ENCODE data around the gene QPCTL.
A peak's percentile ranks its signal among the peaks of the same experiment; 100 is the strongest.
"Not testable (repeated sequence)": the region's sequence is repeated elsewhere in the genome, so short reads cannot be mapped to it uniquely, and the experiment has no call there.

QPCTL gene

GRCh38 chr19:45717983-45718650 is 25.7 kb downstream of the QPCTL start:
- DNase-seq = no peak

- DNase-seq = not testable (repeated sequence)
These were observed 27.6 kb downstream of the QPCTL start for GRCh38 chr19:45720065-45720464.

GRCh38 chr19:45728683-45729082 is 36.2 kb downstream of the QPCTL start:
- not testable (repeated sequence) for DNase-seq

GRCh38 chr19:45729800-45730290 is 37.4 kb downstream of the QPCTL start:
- no peak for DNase-seq

GRCh38 chr19:45730368-45731288 is 38.2 kb downstream of the QPCTL start, which contains the start of gene FBXO46:
TSS of gene FBXO46 (minus strand) at chr19:45730896. CDS start at chr19:45713495, 17,401 bp downstream.
- DNase-seq = peak; percentile 86

- no peak for DNase-seq
These were observed 40.8 kb downstream of the QPCTL start, which contains the start of gene MEIOSIN for GRCh38 chr19:45733160-45733810. TSS of gene MEIOSIN (plus strand) at chr19:45733439. CDS start at chr19:45735377, 1,938 bp downstream.

- no peak for DNase-seq
These were observed 47.3 kb downstream of the QPCTL start for GRCh38 chr19:45739498-45740439.

GRCh38 chr19:45742969-45743368 is 50.5 kb downstream of the QPCTL start:
- no peak for DNase-seq

- no peak for DNase-seq
These were observed 53.1 kb downstream of the QPCTL start for GRCh38 chr19:45745606-45746005.

GRCh38 chr19:45746866-45747265 is 54.4 kb downstream of the QPCTL start:
- DNase-seq = no peak

GRCh38 chr19:45747513-45747912 is 55.0 kb downstream of the QPCTL start:
- no peak for DNase-seq

GRCh38 chr19:45751483-45751882 is 59.0 kb downstream of the QPCTL start:
- DNase-seq = not testable (repeated sequence)

GRCh38 chr19:45752639-45753038 is 60.2 kb downstream of the QPCTL start:
- DNase-seq = no peak

- no peak for DNase-seq
These were observed 61.1 kb downstream of the QPCTL start for GRCh38 chr19:45753548-45753947.
